ENCODE results near the gene CA12. TPM values are rescaled to one million over a fixed set of nuclear protein-coding genes. Genes with fewer than 3 reads are reported as not detected.

CA12 gene
- total and polyA plus RNA-seq, 4 donors: 0.07 to 5.1 (median 1.5) TPM

GRCh38 chr15:63364399-63365272, 17.0 kb downstream of the CA12 start:
- Histone ChIP-seq H3K27ac (ENCODE audit: low read depth in 1 of 2, low read length in 2 of 2) (no peak overlapping the region), H3K27me3 (ENCODE audit: control insufficient read depth in 4 of 4, insufficient read depth in 4 of 4, low read length in 3 of 4) (no peaks in the 10 kb centered on the region), H3K36me3 (ENCODE audit: control insufficient read depth in 4 of 4, insufficient read depth in 3 of 4, low read depth in 1 of 4, low read length in 3 of 4) (no peaks in the 10 kb centered on the region), H3K9me3 (ENCODE audit: control insufficient read depth in 4 of 4, low read length in 3 of 4) (no peaks in the 10 kb centered on the region), H3K9ac (ENCODE audit: low read depth in 1 of 2, low read length in 2 of 2) (no peak overlapping the region), H3K4me3 (ENCODE audit: low read depth in 1 of 3, low read length in 3 of 3) (no peak overlapping the region), H3K4me1 (ENCODE audit: control insufficient read depth in 4 of 4, insufficient read depth in 4 of 4, low read length in 3 of 4) (no peaks in the 10 kb centered on the region)
- no peak for DNase-seq (ENCODE audit: low spot score)
- 84% methylated on average over 11 of the region's 11 CpGs for WGBS
- no peak for TF ChIP-seq HNF4A (conservative IDR thresholded peaks at IDR 0.05)
- no peak for TF ChIP-seq YY1 (IDR thresholded peaks at IDR 0.05)
- TF ChIP-seq FOXA1 (IDR thresholded peaks at IDR 0.05): no peak
- no peak for TF ChIP-seq ZBTB33 (IDR thresholded peaks at IDR 0.05)
- TF ChIP-seq SP1 (IDR thresholded peaks at IDR 0.05): no peak
- TF ChIP-seq ATF3 (IDR thresholded peaks at IDR 0.05): no peak
- TF ChIP-seq REST (IDR thresholded peaks at IDR 0.05): no peak
- no peak for TF ChIP-seq HNF4G (IDR thresholded peaks at IDR 0.05)
- no peak for TF ChIP-seq RAD21 (IDR thresholded peaks at IDR 0.05)
- TF ChIP-seq NR2F2 (IDR thresholded peaks at IDR 0.05): no peak
- TF ChIP-seq EGR1 (IDR thresholded peaks at IDR 0.05; ENCODE audit: low read depth in 2 of 2): no peak
- no peak for TF ChIP-seq GABPA (IDR thresholded peaks at IDR 0.05 in 1 of 2, conservative IDR thresholded peaks at IDR 0.05 in 1 of 2)
- no peak for TF ChIP-seq TAF1 (conservative IDR thresholded peaks at IDR 0.05)
- no peak for TF ChIP-seq JUND (IDR thresholded peaks at IDR 0.05)
- no peak for TF ChIP-seq CTCF (IDR thresholded peaks at IDR 0.05; ENCODE audit: low read depth, low read length, missing input control)
- TF ChIP-seq RXRA (IDR thresholded peaks at IDR 0.05): no peak
- TF ChIP-seq MAX (IDR thresholded peaks at IDR 0.05): no peak
- no peak for TF ChIP-seq FOXA2 (IDR thresholded peaks at IDR 0.05)
